D721Med (cell line): ENCODE measurements around the gene KLHL36.

ENCODE experiments used
- DNase-seq: peaks from one replicate; pipeline ENCODE4 v3.0.0; 2011; ENCODE audit warnings: low spot score; ENCODE audit not compliant: insufficient read length
- FAIRE-seq: peaks from 2 replicates; lab custom pipeline; 2011; peaks lifted over from hg19 to GRCh38; lab: Jason Lieb, UNC
- CTCF ChIP-seq: IDR thresholded peaks from 2 replicates; pipeline ENCODE4 v1.5.1; 2012; ENCODE audit warnings: mild to moderate bottlenecking, control low read depth; ENCODE audit not compliant: insufficient read depth; ENCODE audit errors: missing control alignments

The KLHL36 gene

GRCh38 chr16:84663433-84664101 is 15.3 kb downstream of the KLHL36 start:
- DNase-seq (no peak), FAIRE-seq (no peak)
- TF ChIP-seq CTCF, result no peak

- no peak for TF ChIP-seq CTCF
- DNase-seq (no peak), FAIRE-seq (no peak)
Measured at GRCh38 chr16:84665359-84665758, 17.0 kb downstream of the KLHL36 start.

GRCh38 chr16:84665843-84666242 is 17.5 kb downstream of the KLHL36 start:
- FAIRE-seq, result no peak
- DNase-seq, result no peak
- no peak for TF ChIP-seq CTCF

- FAIRE-seq (no peak), DNase-seq (no peak)
- no peak for TF ChIP-seq CTCF
Measured at GRCh38 chr16:84667600-84668309, 19.4 kb downstream of the KLHL36 start.

GRCh38 chr16:84670063-84670462 is 21.8 kb downstream of the KLHL36 start:
- TF ChIP-seq CTCF, result no peak
- no peak for FAIRE-seq
- no peak for DNase-seq

GRCh38 chr16:84672276-84673202 is 24.2 kb downstream of the KLHL36 start:
- DNase-seq (peak; percentile 42), FAIRE-seq (no peak)
- peak; percentile 93 for TF ChIP-seq CTCF
